Peyer's patch (tissue), 4 donors: ENCODE measurements around the gene UBE2L6. TPM values are rescaled to one million over a fixed set of nuclear protein-coding genes. Genes with fewer than 3 reads are reported as not detected.

Experiments
- DNase-seq, 3 donors: peaks; one replicate each; pipeline ENCODE4 v3.0.0-alpha.2; 2017 to 2019
- H3K27ac ChIP-seq, 4 donors: fragments of 200-600 bp; sonication (generic); one replicate each; pipeline ENCODE4 v1.5.1; 2016 to 2019
- H3K27me3 ChIP-seq, 2 donors: fragments of 200-600 bp; sonication (generic); one replicate each; pipeline ENCODE4 v1.5.1; 2019
- H3K36me3 ChIP-seq, 3 donors: fragments of 200-600 bp; sonication (generic); one replicate each; pipeline ENCODE4 v1.5.1; 2016 to 2019
- H3K4me1 ChIP-seq, 4 donors: fragments of 200-600 bp; sonication (generic); one replicate each; pipeline ENCODE4 v1.5.1; 2016 to 2019
- H3K4me3 ChIP-seq, 4 donors: fragments of 200-600 bp; sonication (generic); 1 replicate in 3 of 4; 2 replicates in 1 of 4; pipeline ENCODE4 v1.5.1; 2016 to 2019; ENCODE audit warnings: mild to moderate bottlenecking in 1 of 4
- H3K9me3 ChIP-seq, 4 donors: fragments of 200-600 bp; sonication (generic); one replicate each; pipeline ENCODE4 v1.5.1; 2016 to 2019; ENCODE audit warnings: mild to moderate bottlenecking in 1 of 4
- POLR2A ChIP-seq, 2 donors: fragments of 450-650 bp; IDR thresholded peaks; one replicate each; pipeline ENCODE4 v1.5.1; 2017; ENCODE audit warnings: antibody characterized with exemption in 2 of 2, mild to moderate bottlenecking in 2 of 2, moderate library complexity in 2 of 2
- total RNA-seq, 4 donors: library from RNA; depleted of rRNA; stranded (reverse); fragments of >200 nt; gene quantifications; one replicate each; pipeline ENCODE4 v1.1.0, GENCODE V29; 2016
- TF ChIP-seq, protein P1 (sequence below), 6 experiments: fragments of 450-650 bp in 4 of 6; fragments of 200-600 bp in 2 of 6; sonication (generic) in 1 of 6; IDR thresholded peaks; one replicate each; pipeline ENCODE4 v1.5.1; 2017 to 2019; ENCODE audit warnings: antibody characterized with exemption in 6 of 6, mild to moderate bottlenecking in 3 of 6, moderate library complexity in 1 of 6

The UBE2L6 gene
- total RNA-seq, 4 donors from 2014 or later = 15.6 to 66.0 (median 25.1) TPM

DNA sequence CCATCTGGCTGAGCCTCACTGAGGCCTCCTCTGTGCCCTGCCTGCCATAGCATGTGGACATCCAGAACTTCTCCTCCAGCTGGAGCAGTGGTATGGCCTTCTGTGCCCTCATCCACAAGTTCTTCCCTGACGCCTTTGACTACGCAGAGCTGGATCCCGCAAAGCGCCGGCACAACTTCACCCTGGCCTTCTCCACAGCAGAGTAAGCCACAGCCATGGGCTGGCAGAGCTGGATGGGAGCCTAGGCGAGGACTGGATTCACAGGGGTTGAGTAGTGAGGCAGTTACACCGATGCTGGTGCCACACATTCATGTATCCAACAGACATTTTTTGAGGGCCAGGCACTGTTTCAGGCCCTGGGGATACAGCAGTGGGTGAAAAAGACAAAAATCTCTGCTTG is 21.0 kb downstream of the UBE2L6 start:
- no peak for DNase-seq
- Histone ChIP-seq H3K9me3 (no peaks in the 10 kb centered on the region), H3K27me3 (no peaks in the 10 kb centered on the region), H3K4me1 (peaks cover 0 to 8% (median 0%) of the 10 kb centered on the region in 4 donors), H3K36me3 (peaks cover 0 to 22% (median 0%) of the 10 kb centered on the region in 3 donors), H3K27ac (no peak overlapping the region), H3K4me3 (no peak overlapping the region)
- no peak for TF ChIP-seq POLR2A (IDR thresholded peaks at IDR 0.05)
- TF ChIP-seq, protein P1, sequence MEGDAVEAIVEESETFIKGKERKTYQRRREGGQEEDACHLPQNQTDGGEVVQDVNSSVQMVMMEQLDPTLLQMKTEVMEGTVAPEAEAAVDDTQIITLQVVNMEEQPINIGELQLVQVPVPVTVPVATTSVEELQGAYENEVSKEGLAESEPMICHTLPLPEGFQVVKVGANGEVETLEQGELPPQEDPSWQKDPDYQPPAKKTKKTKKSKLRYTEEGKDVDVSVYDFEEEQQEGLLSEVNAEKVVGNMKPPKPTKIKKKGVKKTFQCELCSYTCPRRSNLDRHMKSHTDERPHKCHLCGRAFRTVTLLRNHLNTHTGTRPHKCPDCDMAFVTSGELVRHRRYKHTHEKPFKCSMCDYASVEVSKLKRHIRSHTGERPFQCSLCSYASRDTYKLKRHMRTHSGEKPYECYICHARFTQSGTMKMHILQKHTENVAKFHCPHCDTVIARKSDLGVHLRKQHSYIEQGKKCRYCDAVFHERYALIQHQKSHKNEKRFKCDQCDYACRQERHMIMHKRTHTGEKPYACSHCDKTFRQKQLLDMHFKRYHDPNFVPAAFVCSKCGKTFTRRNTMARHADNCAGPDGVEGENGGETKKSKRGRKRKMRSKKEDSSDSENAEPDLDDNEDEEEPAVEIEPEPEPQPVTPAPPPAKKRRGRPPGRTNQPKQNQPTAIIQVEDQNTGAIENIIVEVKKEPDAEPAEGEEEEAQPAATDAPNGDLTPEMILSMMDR (IDR thresholded peaks at IDR 0.05) = no peak

DNA sequence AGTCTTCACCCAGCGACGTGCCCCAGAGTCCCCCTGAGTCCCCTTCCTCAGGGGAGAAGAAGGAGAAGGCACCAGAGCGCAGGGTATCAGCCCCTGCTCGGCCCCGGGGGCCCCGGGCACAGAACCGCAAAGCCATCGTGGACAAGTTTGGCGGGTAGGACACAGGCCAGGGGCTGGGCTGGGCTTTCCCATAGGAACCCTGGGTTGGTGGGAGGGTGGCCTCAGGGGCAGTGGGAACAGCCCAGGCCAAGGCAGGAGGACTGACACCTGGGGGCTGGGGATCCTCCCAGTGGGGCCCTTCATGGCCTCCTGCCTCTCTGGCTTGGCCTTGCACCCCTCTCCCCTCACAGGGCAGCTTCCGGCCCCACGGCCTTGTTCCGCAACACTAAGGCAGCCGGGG is 21.6 kb downstream of the UBE2L6 start:
- no peak for TF ChIP-seq POLR2A (IDR thresholded peaks at IDR 0.05)
- TF ChIP-seq, protein P1 (IDR thresholded peaks at IDR 0.05) = no peak
- peaks cover 0 to 8% (median 0%) of the 10 kb centered on the region in 4 donors for H3K4me1 ChIP-seq
- H3K9me3 ChIP-seq = no peaks in the 10 kb centered on the region
- no peak for DNase-seq
- H3K27me3 ChIP-seq = no peaks in the 10 kb centered on the region
- H3K4me3 ChIP-seq = no peak overlapping the region
- peaks cover 0 to 18% (median 0%) of the 10 kb centered on the region in 3 donors for H3K36me3 ChIP-seq
- no peak overlapping the region for H3K27ac ChIP-seq

DNA sequence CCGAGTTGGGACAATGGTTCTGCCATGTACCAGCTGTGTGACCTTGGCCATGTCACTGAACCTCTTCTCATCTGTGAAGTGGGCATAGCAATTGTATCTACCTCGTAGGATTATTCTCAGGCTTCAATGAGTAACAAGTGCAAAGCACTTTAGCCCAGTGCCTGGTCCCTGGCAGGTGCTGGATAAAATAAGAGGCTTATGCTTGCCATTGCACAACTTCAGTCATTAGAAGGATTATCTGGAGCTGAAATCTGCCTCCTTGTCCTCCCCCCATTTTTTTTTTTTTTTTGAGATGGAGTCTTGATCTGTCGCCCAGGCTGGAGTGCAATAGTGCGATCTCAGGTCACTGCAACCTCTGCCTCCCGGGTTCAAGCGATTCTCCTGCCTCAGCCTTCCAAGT is 22.9 kb downstream of the UBE2L6 start:
- Histone ChIP-seq H3K27ac (no peak overlapping the region), H3K4me1 (peaks cover 0 to 8% (median 0%) of the 10 kb centered on the region in 4 donors), H3K9me3 (no peaks in the 10 kb centered on the region), H3K36me3 (peaks cover 0 to 5% (median 0%) of the 10 kb centered on the region in 3 donors), H3K27me3 (no peaks in the 10 kb centered on the region), H3K4me3 (no peak overlapping the region)
- no peak for TF ChIP-seq POLR2A (IDR thresholded peaks at IDR 0.05)
- TF ChIP-seq, protein P1 (IDR thresholded peaks at IDR 0.05) = no peak
- DNase-seq = no peak

DNA sequence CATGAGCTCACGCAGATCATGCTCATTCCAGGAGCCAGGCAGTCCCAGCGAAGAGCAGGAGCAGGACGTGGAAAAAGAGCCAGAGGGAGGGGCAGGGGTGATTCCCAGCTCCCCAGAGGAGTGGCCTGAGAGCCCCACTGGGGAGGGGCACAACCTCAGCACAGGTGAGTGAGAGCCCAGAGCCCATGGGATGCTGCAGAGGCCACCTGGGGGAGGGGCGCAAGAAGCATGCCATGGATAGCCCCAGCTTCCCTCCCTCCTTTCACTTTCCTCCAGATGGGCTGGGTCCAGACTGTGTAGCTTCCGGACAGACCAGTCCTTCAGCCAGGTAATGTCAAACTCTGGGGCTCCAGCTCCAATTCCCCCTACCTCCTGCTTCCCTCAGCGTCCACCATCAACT is 23.9 kb downstream of the UBE2L6 start:
- Histone ChIP-seq H3K4me1 (peaks cover 0 to 8% (median 0%) of the 10 kb centered on the region in 4 donors), H3K4me3 (no peak overlapping the region), H3K27ac (no peak overlapping the region), H3K36me3 (no peaks in the 10 kb centered on the region), H3K9me3 (no peaks in the 10 kb centered on the region), H3K27me3 (no peaks in the 10 kb centered on the region)
- DNase-seq = peak in 1 of 3 donors; percentile 31
- TF ChIP-seq POLR2A (IDR thresholded peaks at IDR 0.05) = no peak
- TF ChIP-seq, protein P1 (IDR thresholded peaks at IDR 0.05) = no peak

DNA sequence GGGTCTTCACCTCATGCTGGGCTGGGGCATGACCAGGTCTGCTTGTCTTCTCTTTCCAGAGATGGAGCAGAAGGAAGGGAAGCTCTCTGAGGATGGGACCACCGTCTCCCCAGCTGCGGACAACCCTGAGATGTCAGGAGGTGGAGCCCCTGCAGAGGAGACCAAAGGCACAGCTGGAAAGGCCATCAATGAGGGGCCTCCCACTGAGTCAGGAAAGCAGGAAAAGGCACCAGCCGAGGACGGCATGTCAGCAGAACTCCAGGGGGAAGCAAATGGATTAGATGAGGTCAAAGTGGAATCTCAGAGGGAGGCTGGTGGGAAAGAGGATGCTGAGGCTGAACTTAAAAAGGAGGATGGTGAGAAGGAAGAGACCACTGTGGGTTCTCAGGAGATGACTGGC is 24.9 kb downstream of the UBE2L6 start:
- Histone ChIP-seq H3K27ac (no peak overlapping the region), H3K9me3 (no peaks in the 10 kb centered on the region), H3K4me3 (no peak overlapping the region), H3K27me3 (no peaks in the 10 kb centered on the region), H3K4me1 (peaks cover 0 to 6% (median 0%) of the 10 kb centered on the region in 4 donors), H3K36me3 (no peaks in the 10 kb centered on the region)
- DNase-seq = peak in 1 of 3 donors; percentile 29
- TF ChIP-seq, protein P1 (IDR thresholded peaks at IDR 0.05) = no peak
- TF ChIP-seq POLR2A (IDR thresholded peaks at IDR 0.05) = no peak

DNA sequence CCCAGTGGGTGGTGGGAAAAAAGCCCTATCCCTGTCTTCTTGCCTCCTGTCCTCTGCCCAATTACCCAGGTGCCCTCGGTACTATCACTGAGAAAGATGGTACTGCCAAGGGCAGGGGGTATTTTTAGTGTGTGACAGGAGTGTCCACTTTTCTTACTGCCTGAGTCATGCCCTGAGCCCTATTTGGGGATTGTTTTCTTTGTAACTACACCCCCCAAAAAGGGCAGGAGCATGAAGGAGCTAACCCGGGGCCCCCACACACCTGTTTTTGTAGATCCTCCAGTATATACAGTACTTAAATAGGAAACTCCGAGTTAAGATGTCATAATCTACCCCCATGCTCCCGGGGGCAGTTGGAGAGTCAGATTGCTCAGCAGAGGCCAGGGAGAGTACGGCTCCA is 26.3 kb downstream of the UBE2L6 start:
- Histone ChIP-seq H3K27ac (no peak overlapping the region), H3K36me3 (no peaks in the 10 kb centered on the region), H3K4me3 (no peak overlapping the region), H3K4me1 (no peaks in the 10 kb centered on the region), H3K27me3 (no peaks in the 10 kb centered on the region), H3K9me3 (no peaks in the 10 kb centered on the region)
- TF ChIP-seq, protein P1 (IDR thresholded peaks at IDR 0.05) = no peak
- no peak for TF ChIP-seq POLR2A (IDR thresholded peaks at IDR 0.05)
- DNase-seq = peak in 1 of 3 donors; percentile 10
